PC-9 (cell line): Measurements from ENCODE around the gene PRCC. TPM values are rescaled to one million over a fixed set of nuclear protein-coding genes. Genes with fewer than 3 reads are reported as not detected.
"Not testable (repeated sequence)": the region's sequence is repeated elsewhere in the genome, so short reads cannot be mapped to it uniquely, and the experiment has no call there.

Experiments used
- BruUV-seq: library from RNA; stranded (reverse); fragments of 400-500 nt; replicated peaks from 2 replicates; lab custom pipeline; 2021; lab: Mats Ljungman, UMichigan
- CTCF ChIA-PET: fragments of 300-600 bp; sonication (Branson Sonifier 250); formaldehyde crosslinking; loops from one replicate; lab custom pipeline; 2022; ENCODE audit warnings: antibody characterized with exemption; lab: Charles Lee
- POLR2A ChIA-PET: fragments of 300-600 bp; sonication (Branson Sonifier 250); formaldehyde crosslinking; loops from one replicate; lab custom pipeline; 2022; ENCODE audit warnings: antibody characterized with exemption; ENCODE audit not compliant: unreplicated experiment; lab: Charles Lee
- DNase-seq, 2 experiments: peaks; one replicate each; pipeline versions ENCODE4 v3.0.0 to v3.0.0-alpha.2; 2015 to 2022; ENCODE audit warnings: mixed read lengths in 1 of 2
- H2AFZ ChIP-seq: fragments of 200-600 bp; sonication (generic); 2 replicates; pipeline ENCODE4 v1.8.1; 2017; ENCODE audit warnings: antibody characterized with exemption
- H3F3A ChIP-seq: fragments of 200-600 bp; sonication (generic); 2 replicates; pipeline ENCODE4 v1.8.1; 2017; ENCODE audit warnings: antibody characterized with exemption, mild to moderate bottlenecking, low read depth; ENCODE audit not compliant: insufficient read depth
- H3K27ac ChIP-seq: fragments of 200-600 bp; sonication (generic); 2 replicates; pipeline ENCODE4 v1.6.1; 2016; ENCODE audit warnings: mixed run types
- H3K27me3 ChIP-seq: fragments of 200-600 bp; sonication (generic); 2 replicates; pipeline ENCODE4 v1.6.1; 2016; ENCODE audit warnings: low read depth, mixed run types; ENCODE audit not compliant: insufficient read depth
- H3K36me3 ChIP-seq: fragments of 200-600 bp; sonication (generic); 2 replicates; pipeline ENCODE4 v1.6.1; 2016; ENCODE audit warnings: low read depth, mixed run types
- H3K4me1 ChIP-seq: fragments of 200-600 bp; sonication (generic); replicated peaks from 2 replicates; pipeline ENCODE4 v1.6.1; 2016; ENCODE audit warnings: mixed run types; ENCODE audit not compliant: insufficient read depth
- H3K4me2 ChIP-seq: fragments of 200-600 bp; sonication (generic); 2 replicates; pipeline ENCODE4 v1.6.1; 2017; ENCODE audit warnings: mixed run types
- H3K4me3 ChIP-seq: fragments of 200-600 bp; sonication (generic); 2 replicates; pipeline ENCODE4 v1.6.1; 2016; ENCODE audit warnings: mixed run types
- H3K79me2 ChIP-seq: fragments of 200-600 bp; sonication (generic); 2 replicates; pipeline ENCODE4 v1.6.1; 2017; ENCODE audit warnings: low read depth, mixed run types
- H3K9me2 ChIP-seq: fragments of 200-600 bp; sonication (generic); 2 replicates; pipeline ENCODE4 v1.8.1; 2017; ENCODE audit warnings: mild to moderate bottlenecking; ENCODE audit not compliant: insufficient read depth
- H3K9me3 ChIP-seq: fragments of 200-600 bp; sonication (generic); 2 replicates; pipeline ENCODE4 v1.8.1; 2016; ENCODE audit warnings: low read depth; ENCODE audit not compliant: insufficient read depth
- H4K20me1 ChIP-seq: fragments of 200-600 bp; sonication (generic); 2 replicates; pipeline ENCODE4 v1.8.1; 2017; ENCODE audit not compliant: insufficient read depth
- EZH2 ChIP-seq: fragments of 200-600 bp; sonication (generic); IDR thresholded peaks from 2 replicates; pipeline ENCODE4 v1.8.0; 2017; ENCODE audit warnings: antibody characterized with exemption, low read depth
- intact Hi-C: fragments of 100-400 bp; cut with micrococcal nuclease; formaldehyde crosslinking; loops from one replicate; pipeline ENCODE4 v1.10.0; 2022; ENCODE audit not compliant: unreplicated experiment
- total RNA-seq: library from RNA; stranded (reverse); gene quantifications from 2 replicates; pipeline ENCODE4 v1.2.3, GENCODE V29; 2021
- TF ChIP-seq, protein P1 (sequence below): fragments of 200-600 bp; sonication (generic); conservative IDR thresholded peaks from 2 replicates; pipeline ENCODE4 v1.6.1; 2017; ENCODE audit warnings: mixed run types, antibody characterized with exemption, mild to moderate bottlenecking, moderate library complexity

PRCC gene
- total RNA-seq, 1 experiment from 2014 or later = 56.6 TPM

DNA sequence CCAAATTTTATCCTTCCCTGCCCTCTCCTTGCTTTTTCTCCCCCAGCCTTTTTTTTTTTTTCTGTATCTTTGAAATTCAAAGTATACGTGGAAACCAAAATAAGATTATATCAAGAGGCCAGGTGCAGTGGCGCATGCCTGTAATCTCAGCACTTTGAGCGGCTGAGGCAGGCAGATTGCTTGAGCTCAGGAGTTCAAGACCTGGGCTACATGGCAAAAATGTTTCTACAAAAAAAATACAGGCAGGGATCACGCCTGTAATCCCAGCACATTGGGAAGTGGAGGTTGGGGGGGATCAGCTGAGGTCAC lies 6.6 kb upstream of the PRCC start:
- peaks cover 3% of the 10 kb centered on the region; the same call in 1 of the 2 replicates for H3K79me2 ChIP-seq
- ChIA-PET CTCF (no interaction called here), POLR2A (no interaction called here)
- H3F3A ChIP-seq = peaks cover 14% of the 10 kb centered on the region
- no peak overlapping the region for H3K4me2 ChIP-seq
- no TSS peak for BruUV-seq
- intact Hi-C loops = no loop called here
- no peak overlapping the region for H3K4me3 ChIP-seq
- no peak for DNase-seq
- no peak for TF ChIP-seq EZH2
- TF ChIP-seq, protein P1, sequence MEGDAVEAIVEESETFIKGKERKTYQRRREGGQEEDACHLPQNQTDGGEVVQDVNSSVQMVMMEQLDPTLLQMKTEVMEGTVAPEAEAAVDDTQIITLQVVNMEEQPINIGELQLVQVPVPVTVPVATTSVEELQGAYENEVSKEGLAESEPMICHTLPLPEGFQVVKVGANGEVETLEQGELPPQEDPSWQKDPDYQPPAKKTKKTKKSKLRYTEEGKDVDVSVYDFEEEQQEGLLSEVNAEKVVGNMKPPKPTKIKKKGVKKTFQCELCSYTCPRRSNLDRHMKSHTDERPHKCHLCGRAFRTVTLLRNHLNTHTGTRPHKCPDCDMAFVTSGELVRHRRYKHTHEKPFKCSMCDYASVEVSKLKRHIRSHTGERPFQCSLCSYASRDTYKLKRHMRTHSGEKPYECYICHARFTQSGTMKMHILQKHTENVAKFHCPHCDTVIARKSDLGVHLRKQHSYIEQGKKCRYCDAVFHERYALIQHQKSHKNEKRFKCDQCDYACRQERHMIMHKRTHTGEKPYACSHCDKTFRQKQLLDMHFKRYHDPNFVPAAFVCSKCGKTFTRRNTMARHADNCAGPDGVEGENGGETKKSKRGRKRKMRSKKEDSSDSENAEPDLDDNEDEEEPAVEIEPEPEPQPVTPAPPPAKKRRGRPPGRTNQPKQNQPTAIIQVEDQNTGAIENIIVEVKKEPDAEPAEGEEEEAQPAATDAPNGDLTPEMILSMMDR = no peak
- no peaks in the 10 kb centered on the region for H4K20me1 ChIP-seq
- H2AFZ ChIP-seq = no peak overlapping the region
- no peaks in the 10 kb centered on the region for H3K9me2 ChIP-seq
- no peaks in the 10 kb centered on the region for H3K27me3 ChIP-seq
- no peaks in the 10 kb centered on the region for H3K36me3 ChIP-seq
- no peak overlapping the region for H3K27ac ChIP-seq
- H3K9me3 ChIP-seq = no peaks in the 10 kb centered on the region
- peaks cover 3% of the 10 kb centered on the region for H3K4me1 ChIP-seq

DNA sequence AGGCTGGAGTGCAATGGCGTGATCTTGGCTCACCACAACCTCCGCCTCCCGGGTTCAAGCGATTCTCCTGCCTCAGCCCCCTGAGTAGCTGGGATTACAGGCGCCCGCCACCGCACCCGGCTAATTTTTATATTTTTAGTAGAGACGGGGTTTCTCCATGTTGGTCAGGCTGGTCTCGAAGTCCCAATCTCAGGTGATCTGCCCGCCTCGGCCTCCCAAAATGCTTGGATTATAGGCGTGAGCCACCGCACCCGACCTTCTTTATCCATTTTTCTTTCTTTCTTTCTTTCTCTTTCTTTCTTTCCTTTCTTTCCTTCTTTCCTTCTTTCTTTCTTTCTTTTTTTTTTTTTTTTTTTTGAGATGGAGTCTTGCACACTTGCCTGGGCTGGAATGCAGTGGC lies 2.2 kb upstream of the PRCC start:
- H3F3A ChIP-seq, H3K4me2 ChIP-seq, H3K4me3 ChIP-seq, H3K27ac ChIP-seq, POLR2A ChIA-PET, BruUV-seq, H3K36me3 ChIP-seq, H3K27me3 ChIP-seq, DNase-seq, H3K9me2 ChIP-seq, H2AFZ ChIP-seq, H3K9me3 ChIP-seq: not testable (repeated sequence)
- CTCF ChIA-PET = interaction anchor here (0.6 kb wide), 1 partner anchor 15 kb away, joined by 4 read pairs; no protein-coding TSS in a partner anchor
- intact Hi-C loops = loop anchor here (5.0 kb wide), 1 partner anchor 73 kb away; no protein-coding TSS in a partner anchor
- Histone ChIP-seq H3K79me2 (peaks cover 35% of the 10 kb centered on the region), H3K4me1 (peaks cover 18% of the 10 kb centered on the region), H4K20me1 (peaks cover 11% of the 10 kb centered on the region; the same call in 1 of the 2 replicates)

DNA sequence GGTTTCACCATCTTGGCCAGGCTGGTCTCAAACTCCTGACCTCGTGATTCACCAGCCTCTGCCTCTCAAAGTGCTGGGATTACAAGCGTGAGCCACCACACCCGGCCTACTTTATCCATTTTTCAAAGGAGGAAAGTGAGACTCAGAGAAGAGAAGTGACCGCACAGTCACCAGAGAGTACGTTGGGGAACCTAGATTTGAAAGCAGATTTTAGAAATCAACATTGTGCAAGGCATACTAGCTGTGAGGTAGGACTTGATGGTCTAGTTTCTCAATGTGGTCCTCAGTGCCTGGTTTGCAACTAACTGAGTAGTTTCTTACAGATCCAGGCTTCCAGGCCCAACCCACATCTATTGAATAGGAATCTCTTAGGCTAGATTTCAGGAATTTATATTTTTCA lies 1.7 kb upstream of the PRCC start:
- H3K9me3 ChIP-seq = no peaks in the 10 kb centered on the region
- peaks cover 41% of the 10 kb centered on the region for H3K79me2 ChIP-seq
- no peak for TF ChIP-seq EZH2
- TF ChIP-seq, protein P1 = no peak
- no TSS peak for BruUV-seq
- H3F3A ChIP-seq = peaks cover 5% of the 10 kb centered on the region
- peak overlapping the region; percentile 80; the same call in 1 of the 2 replicates for H3K4me3 ChIP-seq
- no peaks in the 10 kb centered on the region for H3K27me3 ChIP-seq
- intact Hi-C loops = loop anchor here (5.0 kb wide), 1 partner anchor 73 kb away; no protein-coding TSS in a partner anchor
- POLR2A ChIA-PET = no interaction called here
- DNase-seq = no peak
- H3K4me1 ChIP-seq = peaks cover 18% of the 10 kb centered on the region
- no peak overlapping the region for H2AFZ ChIP-seq
- CTCF ChIA-PET = no interaction called here
- H3K9me2 ChIP-seq = no peaks in the 10 kb centered on the region
- peak overlapping the region; percentile 82 for H3K4me2 ChIP-seq
- H3K36me3 ChIP-seq = 0 out of 2 replicates have a peak, but pooled peaks cover 8% of the 10 kb centered on the region
- peaks cover 11% of the 10 kb centered on the region; the same call in 1 of the 2 replicates for H4K20me1 ChIP-seq
- no peak overlapping the region for H3K27ac ChIP-seq
